ENCODE measurements around the gene VPS50. TPM values are rescaled to one million over a fixed set of nuclear protein-coding genes. Genes with fewer than 3 reads are reported as not detected.
"Not testable (repeated sequence)": the region's sequence is repeated elsewhere in the genome, so short reads cannot be mapped to it uniquely, and the experiment has no call there.

The VPS50 gene
- total RNA-seq, 1 experiment from 2014 or later, result 17.9 TPM

DNA sequence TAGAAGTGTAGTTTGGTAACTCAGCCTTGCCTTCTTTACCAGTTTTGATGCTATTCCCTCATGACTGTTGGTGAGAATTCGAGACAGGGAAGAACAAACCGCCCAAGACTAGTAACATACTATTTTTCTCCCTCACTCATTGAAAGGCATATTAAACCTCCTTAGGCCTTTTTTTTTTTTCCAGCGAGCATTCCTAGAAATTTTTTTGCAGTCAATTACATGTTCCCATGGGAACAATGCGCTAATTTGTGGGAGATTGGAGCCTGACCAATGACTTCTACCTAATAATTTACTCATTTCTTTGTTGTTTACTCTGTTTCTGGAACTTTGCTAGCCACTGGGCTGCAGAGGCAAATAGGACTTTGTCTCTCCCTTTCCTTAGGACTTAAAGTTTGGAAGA lies 6.0 kb downstream of the VPS50 start:
- no peak for DNase-seq (ENCODE audit: low spot score)

DNA sequence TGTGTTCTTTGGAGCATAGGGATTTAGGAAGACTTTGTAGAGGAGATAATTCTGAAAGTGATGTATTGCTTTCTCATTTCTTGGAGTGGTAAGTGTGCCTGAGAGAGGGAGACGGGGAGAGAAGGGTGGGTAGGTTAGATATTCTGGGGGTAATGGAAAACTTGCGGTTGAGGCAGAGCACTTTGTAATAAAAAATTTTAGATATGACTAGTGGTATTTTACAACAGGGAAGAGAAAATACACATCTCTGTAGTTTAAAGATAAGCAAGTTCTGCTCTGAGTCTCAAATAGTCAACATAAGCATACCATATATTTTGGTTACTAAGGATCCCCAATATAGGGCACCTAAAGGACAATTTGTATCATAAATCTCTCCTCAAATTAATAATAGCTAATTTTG lies 6.6 kb downstream of the VPS50 start:
- DNase-seq (ENCODE audit: low spot score), result no peak

- no peak for DNase-seq (ENCODE audit: low spot score)
Measured at GRCh38 chr7:93239824-93240223, 7.7 kb downstream of the VPS50 start.

- DNase-seq (ENCODE audit: low spot score), result no peak
Measured at GRCh38 chr7:93242106-93242505, 9.9 kb downstream of the VPS50 start.

- DNase-seq (ENCODE audit: low spot score), result peak; percentile 26
Measured at GRCh38 chr7:93245525-93246432, 13.6 kb downstream of the VPS50 start.

GRCh38 chr7:93249491-93250148 lies 17.5 kb downstream of the VPS50 start:
- no peak for DNase-seq (ENCODE audit: low spot score)

DNA sequence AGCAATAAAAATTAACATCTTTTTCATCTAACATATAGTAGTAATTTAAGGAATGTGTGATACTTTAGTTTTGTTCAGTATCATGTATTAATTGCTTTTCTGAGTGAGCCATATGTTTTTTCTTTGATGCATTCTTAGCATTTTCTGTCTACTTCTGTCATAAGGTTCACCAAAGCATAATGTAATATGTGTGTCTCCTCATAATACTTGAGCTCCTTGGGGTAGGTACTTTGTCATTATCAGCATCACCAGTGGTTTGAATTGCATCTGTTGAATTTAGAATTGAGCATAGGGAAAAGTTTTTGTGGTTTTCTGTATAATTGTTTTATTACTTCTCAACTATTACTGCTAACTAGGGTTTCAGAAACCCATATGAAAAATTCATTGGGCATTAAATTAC lies 26.5 kb downstream of the VPS50 start:
- no peak for DNase-seq (ENCODE audit: low spot score)

GRCh38 chr7:93262535-93262934 lies 30.4 kb downstream of the VPS50 start:
- no peak for DNase-seq (ENCODE audit: low spot score)

DNA sequence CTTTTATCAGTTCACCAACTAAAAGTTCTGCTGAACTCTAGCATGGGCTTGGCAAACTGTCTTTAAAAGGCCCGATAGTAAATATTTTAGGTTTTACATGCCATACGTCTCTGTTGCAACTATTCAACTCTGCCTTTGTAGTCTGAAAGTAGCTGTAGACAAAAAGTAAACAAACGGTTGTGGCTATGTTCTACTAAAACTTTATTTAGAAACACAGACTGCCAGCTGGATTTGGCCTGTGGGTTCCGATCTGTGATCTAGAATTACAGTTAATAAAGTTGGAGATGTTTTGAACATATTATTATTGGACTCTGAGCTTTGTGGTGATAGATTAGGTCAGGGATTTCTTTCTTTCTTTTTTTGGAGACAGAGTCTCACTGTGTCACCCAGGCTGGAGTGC lies 33.1 kb downstream of the VPS50 start:
- DNase-seq (ENCODE audit: low spot score), result no peak

DNA sequence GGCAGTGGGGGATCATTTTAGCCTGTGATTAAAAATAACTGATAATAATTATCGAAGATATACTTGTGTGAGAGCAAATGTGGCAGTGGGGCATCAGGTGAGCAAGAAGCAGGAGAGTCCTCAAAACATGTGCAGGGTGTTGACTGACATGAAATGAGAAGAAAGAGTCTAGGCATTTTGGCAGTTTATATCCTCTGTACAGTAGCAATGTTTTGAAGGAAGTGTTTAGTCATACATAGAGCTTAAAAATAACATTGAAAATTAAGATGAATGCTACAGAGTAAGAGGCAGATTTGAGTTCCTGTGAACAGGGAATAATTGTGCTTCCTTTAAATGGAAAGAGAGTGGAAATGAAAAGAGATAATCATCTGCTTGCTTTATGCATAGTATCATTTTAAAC lies 47.4 kb downstream of the VPS50 start:
- no peak for DNase-seq (ENCODE audit: low spot score)

- no peak for DNase-seq (ENCODE audit: low spot score)
Measured at GRCh38 chr7:93284908-93285307, 52.7 kb downstream of the VPS50 start.

DNA sequence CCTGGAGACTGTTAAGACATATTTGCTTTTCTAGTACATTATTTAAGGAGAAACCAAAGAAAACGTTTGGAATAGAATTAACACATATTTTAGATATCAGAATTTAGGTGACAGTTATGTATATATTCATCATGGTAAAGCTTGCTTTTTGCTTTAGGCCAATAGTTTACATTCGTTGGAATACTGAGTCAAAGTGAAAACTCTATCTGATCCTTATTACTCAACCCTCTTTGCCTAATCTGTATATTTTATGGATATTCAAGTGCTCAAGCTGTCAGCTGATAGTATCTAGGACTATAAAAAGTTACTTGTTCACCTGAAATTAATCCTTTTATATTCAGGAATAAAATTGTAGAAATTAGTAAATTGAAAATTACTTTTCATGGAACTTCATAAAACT lies 61.1 kb downstream of the VPS50 start:
- no peak for DNase-seq (ENCODE audit: low spot score)

DNA sequence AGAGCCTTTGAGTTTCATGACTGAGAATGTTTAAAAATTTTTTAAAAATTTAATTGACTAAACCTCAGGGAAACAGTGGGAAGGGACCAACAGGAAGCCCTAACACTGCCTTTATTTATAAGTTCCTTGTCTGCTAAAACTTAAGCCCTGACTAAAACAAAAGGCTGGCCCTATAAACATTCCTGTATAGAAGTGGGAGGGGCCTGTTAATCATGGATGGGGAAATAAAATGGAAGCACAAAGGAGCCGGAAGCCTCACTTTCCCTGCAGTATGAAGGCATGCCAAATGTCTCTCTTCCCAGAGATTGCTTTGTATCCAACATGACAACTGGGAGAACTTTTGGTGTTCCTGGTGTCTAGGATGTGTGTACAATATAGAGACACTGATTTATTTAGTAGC lies 66.0 kb downstream of the VPS50 start:
- DNase-seq (ENCODE audit: low spot score), result no peak

- DNase-seq (ENCODE audit: low spot score), result no peak
Measured at GRCh38 chr7:93298671-93299070, 66.5 kb downstream of the VPS50 start.

GRCh38 chr7:93301736-93302135 lies 69.6 kb downstream of the VPS50 start:
- DNase-seq (ENCODE audit: low spot score), result no peak

GRCh38 chr7:93307131-93307660 lies 75.0 kb downstream of the VPS50 start:
- DNase-seq (ENCODE audit: low spot score), result no peak

DNA sequence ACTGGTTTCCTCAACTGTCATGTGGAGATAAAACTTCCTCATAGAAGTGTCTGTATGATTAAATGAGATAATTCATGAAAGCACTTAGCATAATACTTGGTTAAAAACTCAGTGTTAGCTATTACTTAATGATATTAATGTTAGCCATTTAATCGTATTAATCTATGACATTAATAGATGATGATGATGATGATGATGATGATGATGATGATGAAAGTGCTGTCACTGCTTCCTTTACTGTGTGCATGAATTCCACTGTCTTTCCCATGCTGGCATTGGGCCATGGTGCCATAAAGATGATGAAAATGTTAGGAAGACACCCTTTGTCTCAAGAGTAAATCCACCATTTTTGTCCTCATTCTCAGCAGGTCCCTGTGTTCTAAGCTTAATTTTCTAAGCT lies 75.8 kb downstream of the VPS50 start:
- no peak for DNase-seq (ENCODE audit: low spot score)

- DNase-seq (ENCODE audit: low spot score), result no peak
Measured at GRCh38 chr7:93310346-93310745, 78.2 kb downstream of the VPS50 start.

- no peak for DNase-seq (ENCODE audit: low spot score)
Measured at GRCh38 chr7:93314449-93314848, 82.3 kb downstream of the VPS50 start.

DNA sequence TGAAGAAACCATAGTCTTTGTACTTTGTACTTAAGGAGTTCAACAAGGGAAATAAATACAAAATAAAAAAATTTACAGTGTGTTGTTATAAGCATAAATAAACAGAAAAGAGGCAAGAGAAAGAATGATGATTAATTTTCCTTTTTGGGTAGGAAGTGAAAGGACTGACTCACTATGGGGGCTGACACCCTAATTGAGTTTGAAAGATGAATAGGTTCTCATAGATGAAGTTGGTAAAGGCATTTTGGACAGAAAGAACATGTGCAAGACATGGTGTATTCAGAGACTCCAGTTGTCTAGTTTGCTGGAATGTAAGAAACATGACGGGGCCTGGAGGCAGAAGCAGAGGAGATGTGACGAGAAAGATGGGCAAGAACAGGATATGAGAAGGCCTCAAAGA lies 83.7 kb downstream of the VPS50 start:
- DNase-seq (ENCODE audit: low spot score), result no peak

- no peak for DNase-seq (ENCODE audit: low spot score)
Measured at GRCh38 chr7:93316730-93317129, 84.6 kb downstream of the VPS50 start.

DNA sequence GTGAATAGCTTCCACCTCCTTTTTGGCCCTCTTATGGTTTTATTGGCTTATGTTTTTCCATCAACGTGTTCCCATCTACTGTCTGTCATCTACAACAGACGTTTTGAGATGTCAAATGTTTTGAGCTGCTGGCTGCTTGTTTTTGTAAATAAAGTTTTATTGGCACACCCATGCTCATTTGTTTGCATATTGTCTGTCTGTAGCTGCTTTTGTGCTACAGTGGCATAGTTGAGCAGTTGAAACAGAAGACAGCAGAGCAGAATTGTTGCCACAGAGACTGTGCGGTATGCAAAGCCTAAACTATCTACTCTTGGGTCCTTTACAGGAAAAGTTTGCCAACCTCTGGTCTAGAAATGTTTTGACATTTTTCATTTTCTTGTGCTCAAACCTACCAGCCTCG lies 88.7 kb downstream of the VPS50 start:
- DNase-seq (ENCODE audit: low spot score), result no peak

DNA sequence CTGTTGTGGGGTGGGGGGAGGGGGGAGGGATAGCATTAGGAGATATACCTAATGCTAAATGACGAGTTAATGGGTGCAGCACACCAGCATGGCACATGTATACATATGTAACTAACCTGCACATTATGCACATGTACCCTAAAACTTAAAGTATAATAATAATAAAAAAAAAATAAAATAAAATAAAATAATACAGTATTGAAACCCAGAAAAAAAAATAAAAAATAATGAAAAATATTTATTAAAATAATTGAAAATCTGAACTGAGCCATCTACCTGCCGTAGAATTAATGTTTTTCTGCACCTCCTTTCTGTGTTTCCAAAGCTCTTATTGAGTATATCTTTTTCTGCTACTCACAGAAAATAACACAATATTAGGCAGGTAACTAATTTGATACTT lies 94.1 kb downstream of the VPS50 start:
- not testable (repeated sequence) for DNase-seq (ENCODE audit: low spot score)

Measured in H4 (cell line).